OCI-LY1 (cell line): Measurements from ENCODE around the gene POLR3A.

Experiments used
- H2AFZ ChIP-seq: fragments of 200-600 bp; sonication (generic), shearing (Covaris generic); 2 replicates; pipeline ENCODE4 v1.6.0; 2014; ENCODE audit warnings: antibody characterized with exemption, mild to moderate bottlenecking, low read length
- H3F3A ChIP-seq: fragments of 200-600 bp; sonication (generic), shearing (Covaris generic); 2 replicates; pipeline ENCODE4 v1.6.0; 2014; ENCODE audit warnings: mild to moderate bottlenecking, antibody characterized with exemption, low read length, moderate library complexity; ENCODE audit not compliant: insufficient read depth
- H3K27ac ChIP-seq: fragments of 200-600 bp; sonication (generic); 2 replicates; pipeline ENCODE4 v1.5.1; 2014; ENCODE audit warnings: low read length, mixed run types, mild to moderate bottlenecking, low read depth; ENCODE audit not compliant: poor library complexity, severe bottlenecking
- H3K27me3 ChIP-seq: fragments of 200-600 bp; sonication (generic); 2 replicates; pipeline ENCODE4 v1.6.0; 2014; ENCODE audit warnings: antibody characterized with exemption, mild to moderate bottlenecking, low read length, moderate library complexity; ENCODE audit not compliant: insufficient read depth
- H3K36me3 ChIP-seq: fragments of 200-600 bp; sonication (generic); 2 replicates; pipeline ENCODE4 v1.6.1; 2014; ENCODE audit warnings: mild to moderate bottlenecking, antibody characterized with exemption, low read length, moderate library complexity, mixed read lengths; ENCODE audit not compliant: insufficient read depth
- H3K4me1 ChIP-seq: fragments of 200-600 bp; sonication (generic); 2 replicates; pipeline ENCODE4 v1.5.1; 2014; ENCODE audit warnings: mild to moderate bottlenecking, low read length, moderate library complexity; ENCODE audit not compliant: insufficient read depth, severe bottlenecking
- H3K4me2 ChIP-seq: fragments of 200-600 bp; sonication (generic), shearing (Covaris generic); 2 replicates; pipeline ENCODE4 v1.6.1; 2014; ENCODE audit warnings: low read length
- H3K4me3 ChIP-seq: fragments of 200-600 bp; sonication (generic); 2 replicates; pipeline ENCODE4 v1.5.1; 2014; ENCODE audit warnings: low read length, low read depth, mild to moderate bottlenecking, mixed read lengths; ENCODE audit not compliant: poor library complexity, severe bottlenecking
- H3K79me2 ChIP-seq: fragments of 200-600 bp; shearing (Covaris generic); 2 replicates; pipeline ENCODE4 v1.6.1; 2016; ENCODE audit warnings: mixed run types, low read length, mixed read lengths; ENCODE audit not compliant: insufficient read depth
- H3K9ac ChIP-seq: fragments of 200-600 bp; sonication (generic), shearing (Covaris generic); 2 replicates; pipeline ENCODE4 v1.6.1; 2014; ENCODE audit warnings: mild to moderate bottlenecking, low read length, mixed read lengths
- H3K9me2 ChIP-seq: fragments of 200-600 bp; sonication (generic), shearing (Covaris generic); 2 replicates; pipeline ENCODE4 v1.6.1; 2014; ENCODE audit warnings: low read depth, mild to moderate bottlenecking, low read length, mixed read lengths
- H3K9me3 ChIP-seq: fragments of 200-600 bp; shearing (Covaris generic); 2 replicates; pipeline ENCODE4 v1.6.1; 2014; ENCODE audit warnings: low read length, mixed read lengths
- H4K20me1 ChIP-seq: fragments of 200-600 bp; sonication (generic), shearing (Covaris generic); 2 replicates; pipeline ENCODE4 v1.6.0; 2016; ENCODE audit warnings: mild to moderate bottlenecking, low read length; ENCODE audit not compliant: insufficient read depth
- EZH2 ChIP-seq: fragments of 200-600 bp; sonication (generic), shearing (Covaris generic); IDR thresholded peaks from 2 replicates; pipeline ENCODE4 v1.8.0; 2017; ENCODE audit warnings: borderline replicate concordance, mixed run types, mild to moderate bottlenecking, antibody characterized with exemption, low read length, moderate library complexity, mixed read lengths
- TF ChIP-seq, protein P1 (sequence below): fragments of 200-600 bp; sonication (generic), shearing (Covaris generic); IDR thresholded peaks from 2 replicates; pipeline ENCODE4 v1.5.1; 2017; ENCODE audit warnings: mild to moderate bottlenecking, antibody characterized with exemption, low read length, moderate library complexity, mixed read lengths

Gene POLR3A

DNA sequence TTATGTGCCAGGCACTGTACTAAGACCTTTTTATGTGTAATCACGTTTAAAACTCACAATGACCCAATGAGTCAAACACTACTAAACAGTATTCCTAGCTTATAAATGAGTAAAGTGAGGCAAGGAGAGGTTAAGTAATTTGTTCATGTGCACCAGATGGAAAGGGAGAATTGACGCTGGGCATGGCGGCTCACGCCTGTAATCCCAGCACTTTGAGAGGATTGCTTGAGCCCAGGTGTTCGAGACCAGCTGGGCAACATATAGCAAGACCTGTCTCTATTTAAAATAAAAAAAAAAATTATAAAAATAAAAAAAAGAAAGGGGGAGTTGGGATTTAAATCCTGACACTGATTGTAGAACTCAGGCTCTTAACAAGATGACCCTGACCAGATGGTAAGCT, 56.0 kb downstream of the POLR3A start:
- Histone ChIP-seq H2AFZ (no peak overlapping the region), H3F3A (no peaks in the 10 kb centered on the region), H4K20me1 (no peaks in the 10 kb centered on the region), H3K36me3 (peaks cover 26% of the 10 kb centered on the region), H3K9ac (no peak overlapping the region), H3K4me1 (peaks cover 7% of the 10 kb centered on the region), H3K27ac (no peak overlapping the region), H3K27me3 (no peaks in the 10 kb centered on the region), H3K9me2 (no peaks in the 10 kb centered on the region), H3K79me2 (no peaks in the 10 kb centered on the region), H3K4me2 (no peak overlapping the region), H3K9me3 (no peaks in the 10 kb centered on the region), H3K4me3 (no peak overlapping the region)
- TF ChIP-seq, protein P1, sequence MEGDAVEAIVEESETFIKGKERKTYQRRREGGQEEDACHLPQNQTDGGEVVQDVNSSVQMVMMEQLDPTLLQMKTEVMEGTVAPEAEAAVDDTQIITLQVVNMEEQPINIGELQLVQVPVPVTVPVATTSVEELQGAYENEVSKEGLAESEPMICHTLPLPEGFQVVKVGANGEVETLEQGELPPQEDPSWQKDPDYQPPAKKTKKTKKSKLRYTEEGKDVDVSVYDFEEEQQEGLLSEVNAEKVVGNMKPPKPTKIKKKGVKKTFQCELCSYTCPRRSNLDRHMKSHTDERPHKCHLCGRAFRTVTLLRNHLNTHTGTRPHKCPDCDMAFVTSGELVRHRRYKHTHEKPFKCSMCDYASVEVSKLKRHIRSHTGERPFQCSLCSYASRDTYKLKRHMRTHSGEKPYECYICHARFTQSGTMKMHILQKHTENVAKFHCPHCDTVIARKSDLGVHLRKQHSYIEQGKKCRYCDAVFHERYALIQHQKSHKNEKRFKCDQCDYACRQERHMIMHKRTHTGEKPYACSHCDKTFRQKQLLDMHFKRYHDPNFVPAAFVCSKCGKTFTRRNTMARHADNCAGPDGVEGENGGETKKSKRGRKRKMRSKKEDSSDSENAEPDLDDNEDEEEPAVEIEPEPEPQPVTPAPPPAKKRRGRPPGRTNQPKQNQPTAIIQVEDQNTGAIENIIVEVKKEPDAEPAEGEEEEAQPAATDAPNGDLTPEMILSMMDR: no peak
- no peak for TF ChIP-seq EZH2

DNA sequence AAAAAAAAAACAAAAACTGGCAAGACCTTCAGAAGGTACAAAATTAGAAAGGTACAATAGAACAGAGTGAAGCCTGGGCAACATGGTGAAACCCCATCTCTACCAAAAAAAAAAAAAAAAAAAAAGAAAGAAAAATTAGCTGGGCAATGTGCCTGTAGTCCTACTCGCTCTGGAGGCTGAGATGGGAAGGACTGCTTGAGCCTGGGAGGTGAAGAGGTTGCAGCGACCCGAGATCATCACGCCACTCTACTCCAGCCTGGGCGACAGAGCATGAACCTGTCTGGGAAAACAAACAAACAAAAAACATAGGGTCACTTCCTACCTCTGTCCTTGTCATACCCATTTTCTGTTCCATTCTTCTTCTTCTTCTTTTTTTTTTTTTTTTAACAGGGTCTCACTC, 57.2 kb downstream of the POLR3A start:
- peaks cover 7% of the 10 kb centered on the region for H3K4me1 ChIP-seq

DNA sequence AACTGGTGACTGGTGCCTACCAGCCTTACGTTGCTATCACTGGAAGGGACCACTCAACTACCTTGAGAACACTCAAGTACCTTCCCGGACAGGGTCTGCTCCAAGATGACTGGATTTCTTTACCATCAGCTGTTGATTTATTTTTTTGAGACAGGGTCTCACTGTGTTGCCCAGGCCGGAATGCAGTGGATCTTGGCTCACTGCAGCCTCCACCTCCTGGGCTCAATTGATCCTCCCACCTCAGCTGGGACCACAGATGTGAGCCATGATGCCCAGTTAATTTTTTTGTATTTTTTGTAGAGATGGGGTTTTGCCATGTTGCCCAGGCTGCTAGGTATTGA, 57.5 kb downstream of the POLR3A start:
- Histone ChIP-seq H3K27ac (no peak overlapping the region), H2AFZ (no peak overlapping the region), H3K4me1 (peaks cover 7% of the 10 kb centered on the region), H3K9ac (no peak overlapping the region), H3K4me2 (no peak overlapping the region), H4K20me1 (no peaks in the 10 kb centered on the region), H3K36me3 (peaks cover 11% of the 10 kb centered on the region), H3K9me2 (no peaks in the 10 kb centered on the region), H3K4me3 (no peak overlapping the region), H3K79me2 (no peaks in the 10 kb centered on the region), H3F3A (no peaks in the 10 kb centered on the region), H3K9me3 (no peaks in the 10 kb centered on the region), H3K27me3 (no peaks in the 10 kb centered on the region)
- TF ChIP-seq, protein P1: no peak
- TF ChIP-seq EZH2: no peak

More for the DNA sequence above, 57.2 kb downstream of the POLR3A start:
- Histone ChIP-seq H3K9me3 (no peaks in the 10 kb centered on the region), H3K27me3 (no peaks in the 10 kb centered on the region), H3K4me3 (no peak overlapping the region), H3K79me2 (no peaks in the 10 kb centered on the region), H3K9ac (no peak overlapping the region), H4K20me1 (no peaks in the 10 kb centered on the region), H3K36me3 (peaks cover 15% of the 10 kb centered on the region), H3F3A (no peaks in the 10 kb centered on the region), H3K4me2 (no peak overlapping the region), H3K9me2 (no peaks in the 10 kb centered on the region), H3K27ac (no peak overlapping the region), H2AFZ (no peak overlapping the region)
- TF ChIP-seq EZH2: no peak
- TF ChIP-seq, protein P1: no peak
